ENCODE results near the gene ATR. TPM values are rescaled to one million over a fixed set of nuclear protein-coding genes. Genes with fewer than 3 reads are reported as not detected.

Gene ATR
- total RNA-seq, 1 donor from 2014 or later: 11.1 TPM

Other genes starting within 250 kb of the ATR start
- gene XRN1, start 130.7 kb downstream of the ATR start, total RNA-seq: 22.3 TPM
- 14.2 TPM for gene PLS1, start 17.7 kb upstream of the ATR start, total RNA-seq
- 0.43 TPM for gene TRPC1, start 145.3 kb upstream of the ATR start, total RNA-seq